DMS 273 (cell line): ENCODE results near the gene ARHGEF19.
A peak's percentile ranks its signal among the peaks of the same experiment; 100 is the strongest.
"Not testable (repeated sequence)": the region's sequence is repeated elsewhere in the genome, so short reads cannot be mapped to it uniquely, and the experiment has no call there.

Experiments used
- DNase-seq: peaks from one replicate; lab custom pipeline; 2025; ENCODE audit not compliant: unreplicated experiment; lab: John Stamatoyannopoulos, UW

Gene ARHGEF19

DNA sequence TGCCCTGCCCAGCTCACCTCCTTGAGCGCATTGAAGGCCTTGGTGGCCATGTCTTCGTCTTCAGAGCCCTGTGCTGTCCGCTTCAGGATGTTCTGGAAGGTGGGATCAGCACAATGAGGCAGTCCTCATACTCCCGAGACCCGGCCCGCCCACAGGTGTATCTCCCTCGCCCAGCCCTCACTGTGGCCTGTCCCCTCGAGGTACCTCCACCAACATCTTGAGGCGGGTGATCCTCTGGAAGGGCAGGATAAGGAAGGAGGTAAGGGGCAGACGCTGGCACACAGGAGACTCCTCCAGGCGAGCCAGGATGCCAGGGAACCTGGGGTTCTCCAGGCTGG lies 7.1 kb downstream of the ARHGEF19 start:
- DNase-seq, result no peak

DNA sequence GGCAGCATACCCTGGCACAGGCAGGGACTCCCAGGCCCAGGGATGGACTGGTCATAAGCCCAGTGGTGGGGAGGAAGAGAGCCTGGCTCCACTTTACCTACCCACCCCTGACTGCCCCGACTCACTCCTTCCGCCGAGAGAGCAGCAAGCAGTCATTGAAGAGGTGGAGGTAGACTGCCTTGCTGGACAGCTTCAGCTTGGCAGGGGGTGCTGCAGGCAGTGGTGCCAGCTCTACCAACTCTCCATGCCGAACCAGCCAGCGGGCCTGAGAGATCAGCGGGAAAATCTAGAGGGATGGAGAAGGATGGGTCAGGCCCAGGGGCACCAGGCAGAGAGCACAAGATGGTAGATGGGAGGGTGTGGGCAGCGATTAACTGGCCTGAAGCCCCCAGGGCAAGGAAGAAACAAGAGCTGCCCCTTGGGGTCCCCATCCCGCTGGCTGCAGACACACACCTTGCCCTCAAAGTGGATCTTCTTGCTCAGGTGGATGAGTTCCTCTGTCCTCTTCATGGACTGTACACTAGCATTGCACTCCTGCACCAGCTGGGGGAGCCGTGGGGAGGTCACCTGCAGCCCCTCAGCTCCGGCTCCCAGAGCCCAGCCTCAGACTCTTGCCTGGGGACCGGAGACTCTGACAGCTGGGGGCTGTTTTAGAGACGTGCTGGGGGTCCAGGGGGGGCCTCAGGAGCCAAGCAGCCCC lies 7.7 kb downstream of the ARHGEF19 start:
- DNase-seq, result peak; percentile 53

DNA sequence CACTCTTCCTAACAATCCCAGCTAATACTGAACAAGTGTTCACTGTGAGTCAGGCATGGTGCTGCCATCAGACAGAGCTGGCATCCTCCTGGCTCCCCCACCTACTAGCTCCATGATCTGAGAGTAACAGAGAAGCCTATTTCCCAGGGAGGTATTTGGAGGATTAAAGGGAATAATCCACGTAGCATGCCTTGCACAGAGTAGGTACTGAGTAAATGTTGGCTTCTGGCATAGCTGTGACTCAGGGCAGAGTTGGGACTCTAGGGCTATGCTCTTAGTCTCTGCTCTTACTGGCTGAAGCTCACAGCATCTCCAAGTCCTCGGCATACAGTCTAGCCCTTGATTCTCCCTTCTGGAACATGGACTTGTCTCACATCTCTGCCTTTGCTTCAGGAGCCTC lies 8.2 kb downstream of the ARHGEF19 start:
- DNase-seq, result no peak

DNA sequence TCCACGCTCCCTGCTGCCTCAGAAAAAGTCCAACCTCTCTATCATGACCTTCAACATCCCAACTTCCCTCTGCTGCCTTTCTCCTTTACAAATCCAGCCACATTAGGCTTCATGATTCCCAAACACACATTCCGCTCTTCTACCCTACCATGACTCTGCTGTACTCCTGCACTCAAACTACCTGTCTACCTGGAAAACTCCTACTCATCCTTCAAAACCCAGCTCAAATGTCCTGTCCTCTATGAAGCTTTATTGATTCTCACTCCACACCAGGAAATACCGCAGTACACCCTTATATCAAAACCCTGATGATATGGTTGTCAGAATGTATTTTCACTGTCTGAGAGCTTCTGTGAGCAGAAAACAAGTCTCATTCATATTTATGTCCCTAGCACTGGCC lies 8.9 kb downstream of the ARHGEF19 start:
- DNase-seq, result no peak

DNA sequence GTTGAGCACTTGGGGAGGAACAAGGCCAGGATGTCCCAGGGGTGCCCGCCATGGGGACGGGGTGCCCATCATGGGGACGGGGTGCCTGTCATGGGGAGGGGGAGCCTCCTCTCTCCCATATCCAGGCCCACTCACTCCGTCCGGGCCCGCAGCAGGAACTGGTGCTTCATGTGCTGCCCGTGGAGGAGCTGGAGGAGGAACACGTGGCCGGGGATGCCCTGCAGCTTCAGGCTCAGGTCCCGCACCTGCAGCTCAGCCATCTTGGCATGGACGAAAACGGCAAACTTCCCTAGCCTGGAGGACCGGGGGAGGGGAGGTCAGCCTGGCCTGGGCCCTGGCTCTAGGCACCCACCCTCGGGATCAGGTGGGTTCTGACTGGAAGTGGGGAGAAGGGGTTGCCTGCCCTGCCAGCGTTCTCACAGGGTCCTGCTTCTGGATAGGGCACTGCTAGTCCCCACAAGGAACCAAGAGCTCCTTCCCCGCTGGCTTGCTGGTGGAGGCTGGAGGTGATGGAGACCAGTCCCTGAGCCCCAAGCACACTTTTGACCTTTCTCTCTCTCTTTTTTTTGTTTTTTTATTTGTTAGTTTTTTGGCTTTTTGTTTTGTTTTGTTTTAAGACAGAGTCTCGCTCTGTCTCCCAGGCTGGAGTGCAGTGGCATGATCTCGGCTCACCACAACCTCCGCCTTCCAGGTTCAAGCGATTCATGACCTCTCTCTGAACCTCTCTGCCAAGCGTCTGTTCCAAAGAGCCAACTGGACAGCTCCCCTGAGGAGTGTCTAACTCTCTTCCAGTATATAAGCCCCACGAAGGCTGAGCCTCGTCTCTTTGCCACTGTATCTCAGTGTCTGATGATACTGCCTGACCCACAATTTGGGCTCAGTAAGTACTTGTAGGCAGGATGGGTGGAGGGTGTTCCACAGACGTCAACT lies 9.9 kb downstream of the ARHGEF19 start:
- DNase-seq, result no peak

DNA sequence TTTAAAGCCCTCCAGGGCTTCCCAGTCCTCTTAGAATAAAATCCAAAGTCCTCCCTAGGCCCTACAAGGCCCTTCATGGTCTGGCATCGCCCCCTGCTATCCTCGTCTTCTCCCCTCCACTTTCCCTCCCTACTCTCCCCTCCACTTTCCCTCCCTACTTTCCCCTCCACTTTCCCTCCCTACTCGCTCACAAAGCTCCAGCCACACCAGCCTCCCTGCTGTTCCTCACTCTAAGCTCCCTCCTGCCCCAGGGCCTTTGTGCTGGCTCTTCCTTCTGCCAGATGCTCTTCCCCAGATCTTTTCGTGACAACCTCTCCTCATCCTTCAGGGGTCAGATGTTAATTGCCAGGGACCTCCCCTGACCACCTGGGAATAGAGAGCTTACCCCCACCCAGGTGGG lies 12.8 kb downstream of the ARHGEF19 start:
- DNase-seq, result no peak

DNA sequence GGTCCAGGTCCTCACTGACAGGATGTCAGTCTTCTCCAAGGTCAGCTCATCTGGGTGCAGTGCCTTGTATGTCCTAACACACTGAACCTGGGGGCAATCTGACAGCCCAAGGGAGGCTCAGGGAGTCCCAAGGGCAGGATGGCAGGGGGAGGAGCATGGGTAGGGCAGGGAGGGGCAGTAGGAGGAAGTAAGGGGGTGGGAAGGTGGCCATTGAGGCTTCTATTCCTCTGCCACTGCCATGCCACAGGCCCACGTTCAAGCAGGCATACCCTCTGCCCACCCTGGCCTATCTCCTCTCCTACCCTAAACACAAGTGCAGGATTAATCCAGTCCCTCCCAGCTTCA lies 13.3 kb downstream of the ARHGEF19 start:
- DNase-seq, result no peak

DNA sequence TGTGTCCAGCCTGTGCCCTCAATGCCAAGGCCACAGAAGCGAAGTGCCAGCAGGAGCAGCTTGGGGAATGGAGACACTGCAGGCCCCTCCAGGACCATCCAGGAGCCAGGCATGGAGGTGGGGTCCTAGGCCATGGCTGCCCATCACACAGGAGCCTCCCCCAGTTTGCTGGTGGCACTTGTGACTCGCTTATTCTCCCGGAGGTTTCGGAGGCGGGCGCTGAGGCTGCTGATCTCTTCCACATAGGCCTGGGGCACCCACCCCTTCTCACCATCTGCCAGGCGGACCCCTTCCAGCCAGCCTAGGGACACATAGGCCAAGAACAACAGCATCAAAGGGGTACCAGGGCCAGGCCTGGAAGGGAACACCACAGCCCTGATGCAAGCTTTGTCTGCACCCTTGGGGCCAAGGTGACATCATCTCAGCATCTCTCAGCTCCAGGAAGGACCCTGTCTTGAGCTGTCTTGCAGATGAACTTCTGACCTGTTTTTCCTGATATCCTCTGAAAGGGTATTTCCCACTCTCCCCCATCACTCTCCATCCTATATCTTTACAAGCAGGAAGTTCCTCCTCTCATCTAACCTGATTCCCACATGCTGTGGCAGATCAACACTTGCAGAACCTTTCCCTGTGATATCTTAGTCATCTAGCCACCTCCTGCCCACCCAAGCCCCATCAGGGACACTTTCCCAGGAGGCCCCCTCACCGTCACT lies 13.9 kb downstream of the ARHGEF19 start:
- no peak for DNase-seq

DNA sequence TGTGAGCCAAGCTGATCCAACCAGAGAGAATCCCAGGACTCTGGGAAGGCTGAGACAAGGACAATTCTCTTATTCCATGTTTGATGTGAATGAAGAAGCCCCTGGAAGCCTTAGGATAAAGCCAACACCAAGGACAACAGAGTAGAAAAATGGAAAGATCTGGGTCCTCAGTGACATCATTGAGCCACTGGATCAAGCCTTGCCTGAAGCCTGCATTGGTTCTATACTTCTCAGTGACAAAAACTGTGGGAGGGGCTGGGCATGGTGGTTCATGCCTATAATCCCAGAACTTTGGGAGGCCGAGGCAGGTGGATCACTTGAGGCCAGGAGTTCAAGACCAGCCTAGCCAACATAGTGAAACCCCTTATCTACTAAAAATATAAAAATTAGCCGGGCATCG lies 15.6 kb downstream of the ARHGEF19 start:
- DNase-seq, result no peak

DNA sequence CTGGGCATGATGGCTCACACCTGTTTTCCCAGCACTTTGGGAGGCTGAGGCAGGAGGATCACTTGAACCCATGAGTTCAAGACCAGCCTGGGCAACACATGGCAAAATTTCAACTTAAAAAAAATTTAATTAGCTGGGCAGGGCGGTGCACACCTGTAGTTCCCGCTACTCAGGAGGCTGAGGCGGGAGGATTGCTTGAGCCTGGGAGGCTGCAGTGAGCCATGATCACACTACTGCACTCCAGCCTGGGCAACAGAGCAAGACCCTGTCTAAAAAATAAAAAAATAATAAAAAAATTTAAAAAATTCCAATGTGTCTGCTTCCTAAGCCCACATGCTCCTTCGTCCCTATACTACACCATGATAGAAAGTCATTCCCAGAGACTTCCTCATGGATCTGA lies 16.3 kb downstream of the ARHGEF19 start:
- not testable (repeated sequence) for DNase-seq

DNA sequence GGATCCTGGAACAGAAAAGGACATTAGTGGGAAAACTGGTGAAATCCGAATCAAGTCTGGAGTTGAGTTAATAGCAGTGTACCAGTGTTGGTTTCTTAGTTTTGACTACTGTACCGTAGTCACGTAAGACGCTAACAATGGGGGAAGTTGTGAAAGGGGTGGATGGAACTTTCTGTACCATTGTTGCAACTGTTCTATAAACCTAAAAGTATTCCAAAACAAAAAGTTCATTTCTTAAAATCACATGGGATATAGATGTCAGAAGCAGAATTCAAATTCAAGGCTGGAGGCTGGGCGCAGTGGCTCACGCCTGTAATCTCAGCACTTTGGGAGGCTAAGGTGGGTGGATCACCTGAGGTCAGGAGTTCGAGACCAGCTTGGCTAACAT lies 16.9 kb downstream of the ARHGEF19 start:
- no peak for DNase-seq

DNA sequence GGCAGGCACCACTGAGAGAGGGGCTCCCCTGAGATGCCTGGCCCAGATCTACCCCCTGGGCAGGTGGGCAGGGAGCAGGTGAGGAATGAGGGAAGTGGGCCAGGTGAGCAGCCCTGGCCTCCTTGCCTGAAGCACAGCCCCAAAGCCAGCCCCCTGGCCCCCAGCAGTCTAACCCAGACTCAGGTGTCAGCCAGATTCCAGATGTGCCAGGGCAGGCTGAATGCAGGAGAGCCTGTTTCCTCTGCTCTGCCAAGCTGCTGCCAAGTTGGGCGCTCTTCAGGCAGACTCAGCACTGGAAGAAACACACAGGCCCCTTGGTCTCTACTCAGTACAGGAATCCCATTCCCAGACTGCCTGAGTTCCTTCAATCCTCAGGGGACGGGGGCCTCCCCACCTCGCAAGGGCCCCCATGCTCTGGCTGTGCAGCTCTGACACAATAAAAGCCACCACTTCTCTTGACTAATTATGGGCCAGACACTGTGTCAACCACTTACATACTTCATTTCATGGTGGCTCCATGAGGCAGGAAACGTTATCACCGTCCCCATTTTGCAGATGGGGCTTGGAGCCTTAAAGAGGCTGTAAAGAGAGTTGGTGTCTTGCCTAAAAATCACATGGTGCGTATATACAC lies 20.4 kb downstream of the ARHGEF19 start:
- DNase-seq, result no peak

DNA sequence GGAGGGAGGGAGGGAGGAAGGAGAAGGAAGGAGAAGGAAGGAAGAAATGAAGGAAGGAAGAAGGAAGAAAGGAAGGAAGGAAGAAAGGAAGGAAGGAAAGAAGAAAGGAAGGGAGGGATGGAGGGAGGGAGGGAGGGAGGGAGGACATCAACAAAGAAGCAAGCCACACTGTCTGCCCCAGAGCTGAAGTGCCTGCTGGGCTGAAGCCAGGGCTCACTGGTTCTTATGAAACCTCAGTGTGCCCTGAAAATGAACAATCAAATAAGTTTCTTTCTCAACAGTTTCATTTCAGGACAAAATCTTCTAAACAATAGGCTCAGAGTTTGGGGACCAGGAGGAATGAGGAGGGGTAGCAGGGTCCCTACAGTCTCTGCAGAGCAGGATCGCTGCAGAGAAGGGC lies 21.1 kb downstream of the ARHGEF19 start:
- no peak for DNase-seq

DNA sequence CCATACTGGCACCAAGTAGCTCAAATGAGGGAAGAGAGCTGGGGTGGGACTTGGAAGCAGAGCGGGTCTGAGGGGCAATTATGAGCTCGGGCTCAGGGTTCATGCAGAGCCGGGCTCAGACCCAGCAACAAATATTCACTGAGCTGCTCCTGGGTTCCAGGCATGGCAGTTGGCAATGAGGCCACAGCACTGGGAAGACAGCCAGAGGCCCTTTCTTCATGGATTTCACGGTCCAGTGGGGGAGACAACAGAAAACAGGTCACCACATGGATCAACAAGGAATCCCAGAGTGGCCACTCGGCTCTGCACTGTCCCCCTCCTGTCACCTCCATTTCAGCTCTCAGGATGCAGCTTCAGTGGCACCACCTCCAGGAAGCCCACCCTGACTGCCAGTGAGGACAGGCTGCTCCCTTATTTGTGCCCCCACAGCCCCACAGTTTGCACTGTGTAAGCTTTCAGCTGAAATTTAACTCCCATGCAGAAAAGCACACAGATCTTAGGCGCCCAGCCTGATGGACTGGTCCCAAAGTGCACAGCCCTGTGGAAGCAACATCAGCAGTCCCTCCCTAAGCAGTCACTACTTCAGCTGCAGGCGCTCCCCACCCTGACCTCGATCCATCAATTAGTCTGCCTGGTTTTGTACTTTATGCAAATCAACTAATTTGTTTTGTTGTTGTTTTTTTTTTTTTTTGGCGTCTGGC lies 22.4 kb downstream of the ARHGEF19 start:
- peak; percentile 64 for DNase-seq

DNA sequence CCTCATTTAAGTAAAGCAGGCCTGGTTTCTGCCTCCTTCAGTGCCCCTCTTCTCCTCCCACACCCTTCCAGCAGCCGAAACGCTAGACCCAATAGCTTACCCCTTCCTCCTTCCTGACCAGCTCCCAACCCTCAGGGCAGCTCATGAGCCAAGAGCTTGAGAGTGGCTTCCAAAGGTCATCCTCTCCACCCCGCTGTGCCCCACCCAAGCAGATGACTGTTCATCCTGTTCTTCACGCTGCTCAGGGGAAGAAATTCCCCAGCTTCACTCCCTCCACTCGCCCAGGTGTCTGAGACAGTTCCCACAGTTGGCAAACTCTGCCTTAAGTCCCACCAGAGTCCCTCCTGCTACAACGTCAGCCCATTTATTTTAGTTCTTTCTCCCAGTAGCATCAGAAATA lies 23.4 kb downstream of the ARHGEF19 start:
- DNase-seq, result no peak

DNA sequence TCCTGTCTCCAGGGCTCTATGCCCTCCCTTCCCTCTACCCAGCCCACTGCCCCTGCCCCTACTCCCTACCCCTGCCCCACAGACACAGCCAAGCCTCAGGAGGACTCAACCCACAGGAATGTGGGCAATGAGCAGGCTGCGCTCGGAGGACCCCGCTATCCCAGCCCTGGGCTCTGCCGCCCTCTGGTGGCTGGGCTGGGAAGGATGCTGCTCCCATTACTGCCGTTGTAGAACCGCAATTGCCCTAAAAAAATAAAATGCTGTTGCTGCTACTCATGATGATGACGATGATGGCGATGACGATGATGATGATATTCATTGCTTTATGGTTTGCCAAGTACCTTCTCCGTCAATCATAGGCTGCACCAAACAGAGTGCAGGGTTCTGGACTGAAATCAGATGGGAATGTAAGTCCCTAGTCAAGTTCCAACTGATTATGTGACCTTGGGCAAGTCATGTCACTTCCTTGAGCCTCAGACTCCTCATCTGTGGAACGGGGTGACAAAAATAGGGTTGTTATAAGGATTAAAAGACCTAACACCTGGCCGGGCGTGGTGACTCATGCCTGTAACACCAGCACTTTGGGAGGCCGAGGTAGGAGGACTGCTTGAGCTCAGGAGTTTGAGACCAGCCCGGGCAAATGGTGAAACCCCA lies 24.6 kb downstream of the ARHGEF19 start:
- DNase-seq, result peak; percentile 86

DNA sequence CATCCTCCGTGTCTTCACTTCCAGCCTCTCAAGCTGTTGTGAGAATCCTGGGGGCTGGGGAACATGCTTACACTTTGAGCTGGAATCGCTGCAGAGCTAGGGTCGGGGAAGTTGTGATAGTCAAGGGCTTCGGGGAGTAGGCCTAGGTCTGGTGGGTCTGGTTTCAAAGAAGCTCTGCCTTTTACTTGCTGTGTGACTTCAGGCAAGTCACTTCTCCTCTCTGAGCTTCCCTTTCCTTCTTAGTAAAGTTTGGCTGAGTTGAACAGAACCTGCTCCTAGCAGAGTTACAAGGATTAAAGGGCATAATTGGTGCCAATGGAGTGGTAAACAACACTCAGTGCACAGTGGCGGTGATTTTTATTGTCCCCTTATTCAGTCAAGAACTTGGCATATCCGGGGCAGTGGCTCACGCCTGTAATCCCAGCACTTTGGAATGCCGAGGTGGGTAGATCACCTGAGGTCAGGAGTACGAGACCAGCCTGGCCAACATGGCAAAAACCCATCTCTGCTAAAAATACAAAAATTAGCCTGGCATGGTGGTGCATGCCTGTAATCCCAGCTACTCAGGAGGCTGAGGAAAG lies 25.7 kb downstream of the ARHGEF19 start:
- DNase-seq, result no peak

DNA sequence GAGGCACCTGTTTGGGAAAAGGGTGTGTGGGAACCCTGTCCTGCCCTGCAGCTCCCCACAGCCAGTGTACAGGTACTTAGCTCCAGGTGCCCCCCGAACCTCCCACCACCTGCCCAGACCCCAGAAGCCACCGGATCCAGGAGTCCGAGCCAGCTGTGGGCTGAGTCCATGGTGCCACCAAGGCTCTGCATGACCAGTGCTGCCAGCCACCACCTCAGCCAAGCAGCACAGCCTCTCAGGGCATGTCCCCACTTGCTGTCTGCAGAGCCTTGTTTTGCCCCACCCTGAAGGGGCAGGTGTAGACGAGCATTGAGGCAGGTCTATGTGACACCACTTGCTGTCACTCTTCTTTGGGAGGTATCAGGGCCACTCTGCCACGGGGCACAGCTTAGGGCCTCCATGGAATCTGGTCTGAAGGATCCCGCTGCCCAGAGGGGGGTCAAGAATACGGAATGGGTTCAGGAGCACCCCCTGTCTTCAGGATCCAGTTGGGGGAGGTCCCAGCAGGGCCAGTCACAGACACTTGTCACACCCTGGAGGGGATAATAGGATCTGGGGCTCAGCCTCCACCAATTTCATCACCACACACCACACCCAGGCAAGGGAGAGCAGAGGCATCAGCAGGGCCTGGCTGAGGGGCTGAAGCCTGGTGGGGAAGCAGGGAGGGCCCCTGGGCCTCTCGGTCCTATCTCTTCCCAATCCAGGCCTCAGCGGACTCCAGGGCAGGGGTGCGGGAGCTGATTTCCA lies 27.7 kb downstream of the ARHGEF19 start:
- DNase-seq, result no peak

DNA sequence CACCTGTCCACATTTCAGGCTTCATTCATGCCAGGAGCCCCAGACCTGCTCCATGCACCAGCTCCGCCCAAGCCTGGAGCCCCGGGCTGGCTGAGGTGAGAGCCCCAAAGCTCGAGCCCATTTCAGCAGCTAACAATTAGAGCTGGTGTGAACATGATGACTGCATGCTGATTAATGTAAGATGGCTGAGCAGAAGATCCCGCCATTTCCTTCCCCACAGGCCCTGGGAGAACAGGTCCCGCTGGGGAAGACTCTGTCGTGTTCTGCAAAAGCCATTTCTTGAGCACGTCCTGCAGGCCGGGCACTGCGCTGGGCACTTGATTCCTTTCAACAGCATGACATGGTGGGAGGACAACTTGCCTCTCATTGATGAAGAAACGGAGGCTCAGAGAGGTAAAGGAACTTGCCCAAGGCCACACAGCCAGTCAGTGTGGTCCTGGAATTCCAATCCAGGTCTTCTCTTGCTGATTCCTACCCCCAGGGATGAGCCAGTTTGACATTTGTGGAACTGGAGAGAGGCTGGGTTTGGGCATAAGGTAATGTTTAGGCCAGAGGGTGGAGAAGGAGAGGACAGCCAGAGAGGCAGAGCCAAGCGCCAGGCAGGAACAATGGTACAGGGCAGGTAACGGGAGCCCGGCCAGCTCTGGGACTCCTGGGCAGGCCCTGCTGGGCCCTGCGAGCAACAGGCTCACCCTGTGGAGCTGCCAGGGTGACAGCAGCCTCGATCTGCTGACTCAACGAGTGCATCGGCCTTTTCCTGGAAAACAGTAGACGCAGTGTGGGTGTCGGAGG lies 28.5 kb downstream of the ARHGEF19 start:
- DNase-seq, result no peak
